Common myeloid progenitor, CD34-positive (primary cell): Measurements from ENCODE around the gene ACIN1. TPM values are rescaled to one million over a fixed set of nuclear protein-coding genes. Genes with fewer than 3 reads are reported as not detected.

Experiments
- CTCF ChIA-PET: fragments of 350-600 bp; sonication (Branson Sonifier 250); formaldehyde crosslinking; loops from one replicate; lab custom pipeline; 2021; ENCODE audit warnings: antibody characterized with exemption; lab: Charles Lee
- POLR2A ChIA-PET: fragments of 350-600 bp; sonication (Branson Sonifier 250); formaldehyde crosslinking; loops from one replicate; lab custom pipeline; 2021; ENCODE audit warnings: antibody characterized with exemption; lab: Charles Lee
- DNase-seq, 3 donors: peaks; one replicate each; pipeline versions ENCODE4 v3.0.0 to v3.0.0-alpha.2; 2013
- H3K27ac ChIP-seq, 2 experiments: 1 replicate in 1 of 2; 2 replicates in 1 of 2; pipeline ENCODE4 v1.7.0; 2013; ENCODE audit warnings: inconsistent platforms in 2 of 2, low read length in 2 of 2, mild to moderate bottlenecking in 2 of 2, low read depth in 1 of 2, moderate library complexity in 1 of 2; ENCODE audit not compliant: severe bottlenecking in 2 of 2, insufficient read depth in 1 of 2, poor library complexity in 1 of 2
- H3K27me3 ChIP-seq, 5 experiments: replicated peaks in 2 of 5; 1 replicate in 3 of 5; 2 replicates in 2 of 5; pipeline versions ENCODE4 v1.6.1 to v1.7.0; 2013; ENCODE audit warnings: low read length in 4 of 5, mild to moderate bottlenecking in 2 of 5, moderate library complexity in 2 of 5, inconsistent platforms in 1 of 5; ENCODE audit not compliant: insufficient read depth in 5 of 5, control insufficient read depth in 4 of 5
- H3K36me3 ChIP-seq, 4 experiments: 1 replicate in 2 of 4; 2 replicates in 2 of 4; pipeline versions ENCODE4 v1.6.1 to v1.7.0; 2013; ENCODE audit warnings: low read length in 3 of 4, control low read depth in 1 of 4, mild to moderate bottlenecking in 1 of 4; ENCODE audit not compliant: control insufficient read depth in 4 of 4, insufficient read depth in 4 of 4
- H3K4me1 ChIP-seq, 4 experiments: 1 replicate in 3 of 4; 2 replicates in 1 of 4; pipeline versions ENCODE4 v1.6.1 to v1.7.1; 2013; ENCODE audit warnings: low read length in 3 of 4, mild to moderate bottlenecking in 3 of 4, control low read depth in 1 of 4, inconsistent platforms in 1 of 4, moderate library complexity in 1 of 4; ENCODE audit not compliant: control insufficient read depth in 4 of 4, insufficient read depth in 4 of 4; ENCODE audit errors: control extremely low read depth in 1 of 4
- H3K4me3 ChIP-seq, 7 experiments: 1 replicate in 4 of 7; 2 replicates in 3 of 7; pipeline versions ENCODE4 v1.5.1 to v1.7.0; 2013; ENCODE audit warnings: mild to moderate bottlenecking in 7 of 7, low read length in 6 of 7, moderate library complexity in 6 of 7, inconsistent platforms in 2 of 7, low read depth in 2 of 7, control low read depth in 1 of 7; ENCODE audit not compliant: insufficient read depth in 4 of 7, control insufficient read depth in 1 of 7; ENCODE audit errors: extremely low read depth in 1 of 7
- H3K9me3 ChIP-seq, 5 experiments: 1 replicate in 4 of 5; 2 replicates in 1 of 5; pipeline versions ENCODE4 v1.6.1 to v1.7.1; 2013; ENCODE audit warnings: low read length in 4 of 5, mild to moderate bottlenecking in 2 of 5, inconsistent platforms in 1 of 5, low read depth in 1 of 5, moderate library complexity in 1 of 5; ENCODE audit not compliant: control insufficient read depth in 4 of 5, insufficient read depth in 2 of 5; ENCODE audit errors: control extremely low read depth in 1 of 5
- whole genome bisulfite sequencing: methylation state at CpG from one replicate; pipeline ENCODE4 v1.1.5; 2013; ENCODE audit not compliant: insufficient coverage; 5-methylcytosine and 5-hydroxymethylcytosine counted together
- polyA plus RNA-seq: library from polyadenylated mRNA; unstranded; fragments of 120-200 nt; gene quantifications from one replicate; pipeline ENCODE4 v1.2.1, GENCODE V29; 2013

Gene ACIN1
- 164 TPM for polyA plus RNA-seq

GRCh38 chr14:23094666-23095195 lies at the start of gene ACIN1:
Gene ACIN1 (minus strand): TSS chr14:23095136. CDS start chr14:23095112, 24 bp downstream.
- ChIA-PET POLR2A (interaction anchor here (0.6 to 2.4 kb wide), 10 partner anchors 9 to 159 kb away, joined by 3 to 16 read pairs (median 4); no protein-coding TSS in a partner anchor), CTCF (interaction anchor here (0.6 to 3.5 kb wide), 16 partner anchors 9 to 198 kb away, joined by 3 to 34 read pairs (median 8); partner anchors contain the start of genes CDH24 and CEBPE)
- H3K27ac ChIP-seq = peak within 1 kb of the TSS; percentile 98 to 99
- H3K27me3 ChIP-seq = no peaks in the 10 kb centered on the region
- WGBS = 0% methylated on average over 55 of the region's 55 CpGs
- peaks cover 15 to 33% (median 20%) of the 10 kb centered on the region in 4 experiments for H3K4me1 ChIP-seq
- peak in 2 of 3 donors; percentile 97 to 98 for DNase-seq
- no peaks in the 10 kb centered on the region for H3K9me3 ChIP-seq
- H3K36me3 ChIP-seq = peaks cover 10 to 52% (median 34%) of the 10 kb centered on the region in 4 experiments
- H3K4me3 ChIP-seq = peak within 1 kb of the TSS; percentile 85 to 100 (median 96)

- CTCF ChIA-PET = interaction anchor here (1.2 to 2.1 kb wide), 3 partner anchors 19 to 41 kb away, joined by 3 to 5 read pairs (median 4); no protein-coding TSS in a partner anchor
- H3K36me3 ChIP-seq = peaks cover 0 to 2% (median under 1%) of the 10 kb centered on the region in 4 experiments
- H3K4me3 ChIP-seq = no peak overlapping the region
- DNase-seq = no peak
- no CpG with 5 or more reads among the region's 1 CpG for WGBS
- no peaks in the 10 kb centered on the region for H3K9me3 ChIP-seq
- H3K27me3 ChIP-seq = no peaks in the 10 kb centered on the region
- H3K27ac ChIP-seq = no peak overlapping the region
- H3K4me1 ChIP-seq = no peaks in the 10 kb centered on the region
- POLR2A ChIA-PET = no interaction called here
Observed at GRCh38 chr14:23143911-23144310, 49.0 kb upstream of the ACIN1 start.

- no peaks in the 10 kb centered on the region for H3K4me1 ChIP-seq
- H3K36me3 ChIP-seq = peaks cover 0 to 2% (median 0%) of the 10 kb centered on the region in 4 experiments
- H3K9me3 ChIP-seq = no peaks in the 10 kb centered on the region
- H3K4me3 ChIP-seq = no peak overlapping the region
- H3K27ac ChIP-seq = no peak overlapping the region
- ChIA-PET POLR2A (no interaction called here), CTCF (interaction anchor here (1.2 to 2.1 kb wide), 4 partner anchors 14 to 42 kb away, joined by 3 to 5 read pairs (median 4); no protein-coding TSS in a partner anchor)
- no peak for DNase-seq
- 96% methylated on average over 4 of the region's 4 CpGs for WGBS
- no peaks in the 10 kb centered on the region for H3K27me3 ChIP-seq
Observed at GRCh38 chr14:23142826-23143225, 47.9 kb upstream of the ACIN1 start.

- POLR2A ChIA-PET = no interaction called here
- peaks cover 0 to 2% (median 0%) of the 10 kb centered on the region in 4 experiments for H3K36me3 ChIP-seq
- 100% methylated on average over 6 of the region's 7 CpGs for WGBS
- H3K4me1 ChIP-seq = no peaks in the 10 kb centered on the region
- H3K27ac ChIP-seq = no peak overlapping the region
- H3K9me3 ChIP-seq = no peaks in the 10 kb centered on the region
- no peak overlapping the region for H3K4me3 ChIP-seq
- no peak for DNase-seq
- CTCF ChIA-PET = interaction anchor here (0.6 to 2.1 kb wide), 6 partner anchors 13 to 40 kb away, joined by 3 to 5 read pairs (median 4); no protein-coding TSS in a partner anchor
- H3K27me3 ChIP-seq = no peaks in the 10 kb centered on the region
Observed at GRCh38 chr14:23141706-23142444, 46.9 kb upstream of the ACIN1 start.

- ChIA-PET CTCF (no interaction called here), POLR2A (no interaction called here)
- Histone ChIP-seq H3K27ac (no peak overlapping the region), H3K4me1 (no peaks in the 10 kb centered on the region), H3K4me3 (no peak overlapping the region), H3K27me3 (no peaks in the 10 kb centered on the region), H3K36me3 (peaks cover 0 to 2% (median 0%) of the 10 kb centered on the region in 4 experiments), H3K9me3 (no peaks in the 10 kb centered on the region)
- no peak for DNase-seq
- 97% methylated on average over 6 of the region's 6 CpGs for WGBS
Observed at GRCh38 chr14:23140371-23140770, 45.4 kb upstream of the ACIN1 start.

- Histone ChIP-seq H3K27me3 (no peaks in the 10 kb centered on the region), H3K4me3 (no peak overlapping the region), H3K36me3 (peaks cover 0 to 2% (median 0%) of the 10 kb centered on the region in 4 experiments), H3K9me3 (no peaks in the 10 kb centered on the region), H3K4me1 (no peaks in the 10 kb centered on the region), H3K27ac (no peak overlapping the region)
- WGBS = 93% methylated on average over 2 of the region's 2 CpGs
- no peak for DNase-seq
- ChIA-PET CTCF (no interaction called here), POLR2A (no interaction called here)
Observed at GRCh38 chr14:23139874-23140273, 44.9 kb upstream of the ACIN1 start.
